Measurements from ENCODE around the gene RAC3.

Gene RAC3

DNA sequence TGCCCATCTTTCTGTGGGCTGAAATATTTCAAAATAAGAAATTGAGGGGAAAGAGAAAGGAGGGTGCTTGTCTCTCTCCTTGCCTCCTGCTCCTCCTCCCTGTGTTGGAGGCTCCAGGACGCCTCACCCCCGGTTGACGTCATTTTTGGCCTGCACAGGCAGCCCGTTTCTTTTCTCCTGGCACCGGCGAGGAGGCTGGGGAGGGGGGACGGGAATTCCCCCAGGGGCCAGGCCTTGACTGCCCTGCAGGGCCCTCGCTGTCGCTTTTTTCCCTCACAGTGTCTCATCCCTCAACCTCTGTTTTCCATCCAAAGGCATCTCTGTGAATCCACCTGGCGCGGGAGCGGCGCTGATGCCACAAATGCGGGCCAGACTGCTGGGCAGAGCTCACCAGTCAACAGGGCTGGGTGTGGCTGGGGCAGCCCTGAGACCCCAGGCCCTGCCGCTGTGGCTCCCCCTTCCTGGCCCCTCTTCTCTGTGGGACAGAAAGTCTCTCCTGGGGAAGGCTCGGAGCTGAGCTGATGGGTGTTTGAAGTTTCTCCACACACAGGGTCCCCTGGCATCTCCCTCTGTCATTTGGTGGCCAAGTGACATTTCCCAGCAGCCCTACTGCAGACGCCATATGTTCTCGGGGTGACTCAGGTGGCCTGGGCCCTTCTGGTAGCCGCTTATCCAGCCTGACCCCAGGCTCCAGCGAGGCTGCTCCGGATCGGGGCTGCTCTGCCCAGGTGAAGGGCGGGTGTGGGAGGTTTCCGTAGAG, 24.8 kb upstream of the RAC3 start:
- TF ChIP-seq, protein P1, sequence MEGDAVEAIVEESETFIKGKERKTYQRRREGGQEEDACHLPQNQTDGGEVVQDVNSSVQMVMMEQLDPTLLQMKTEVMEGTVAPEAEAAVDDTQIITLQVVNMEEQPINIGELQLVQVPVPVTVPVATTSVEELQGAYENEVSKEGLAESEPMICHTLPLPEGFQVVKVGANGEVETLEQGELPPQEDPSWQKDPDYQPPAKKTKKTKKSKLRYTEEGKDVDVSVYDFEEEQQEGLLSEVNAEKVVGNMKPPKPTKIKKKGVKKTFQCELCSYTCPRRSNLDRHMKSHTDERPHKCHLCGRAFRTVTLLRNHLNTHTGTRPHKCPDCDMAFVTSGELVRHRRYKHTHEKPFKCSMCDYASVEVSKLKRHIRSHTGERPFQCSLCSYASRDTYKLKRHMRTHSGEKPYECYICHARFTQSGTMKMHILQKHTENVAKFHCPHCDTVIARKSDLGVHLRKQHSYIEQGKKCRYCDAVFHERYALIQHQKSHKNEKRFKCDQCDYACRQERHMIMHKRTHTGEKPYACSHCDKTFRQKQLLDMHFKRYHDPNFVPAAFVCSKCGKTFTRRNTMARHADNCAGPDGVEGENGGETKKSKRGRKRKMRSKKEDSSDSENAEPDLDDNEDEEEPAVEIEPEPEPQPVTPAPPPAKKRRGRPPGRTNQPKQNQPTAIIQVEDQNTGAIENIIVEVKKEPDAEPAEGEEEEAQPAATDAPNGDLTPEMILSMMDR (IDR thresholded peaks at IDR 0.05; ENCODE audit: extremely low read depth, missing control alignments) = no peak
- DNase-seq (ENCODE audit: low spot score) = no peak

DNA sequence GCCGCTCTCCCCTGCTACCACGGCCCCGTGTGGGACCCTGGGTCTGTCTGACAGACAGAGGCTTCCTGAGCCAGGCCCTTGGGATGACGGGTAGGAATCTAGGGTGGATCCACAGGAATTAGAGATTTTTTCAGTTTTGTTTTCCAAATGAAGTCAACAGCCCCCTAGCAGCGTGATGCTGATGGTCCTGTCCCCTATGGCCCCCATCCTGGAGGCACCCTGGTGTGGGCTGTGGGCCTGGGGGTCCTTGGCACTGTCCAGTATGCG, 24.3 kb upstream of the RAC3 start:
- no peak for DNase-seq (ENCODE audit: low spot score)
- TF ChIP-seq, protein P1 (IDR thresholded peaks at IDR 0.05; ENCODE audit: extremely low read depth, missing control alignments) = no peak

DNA sequence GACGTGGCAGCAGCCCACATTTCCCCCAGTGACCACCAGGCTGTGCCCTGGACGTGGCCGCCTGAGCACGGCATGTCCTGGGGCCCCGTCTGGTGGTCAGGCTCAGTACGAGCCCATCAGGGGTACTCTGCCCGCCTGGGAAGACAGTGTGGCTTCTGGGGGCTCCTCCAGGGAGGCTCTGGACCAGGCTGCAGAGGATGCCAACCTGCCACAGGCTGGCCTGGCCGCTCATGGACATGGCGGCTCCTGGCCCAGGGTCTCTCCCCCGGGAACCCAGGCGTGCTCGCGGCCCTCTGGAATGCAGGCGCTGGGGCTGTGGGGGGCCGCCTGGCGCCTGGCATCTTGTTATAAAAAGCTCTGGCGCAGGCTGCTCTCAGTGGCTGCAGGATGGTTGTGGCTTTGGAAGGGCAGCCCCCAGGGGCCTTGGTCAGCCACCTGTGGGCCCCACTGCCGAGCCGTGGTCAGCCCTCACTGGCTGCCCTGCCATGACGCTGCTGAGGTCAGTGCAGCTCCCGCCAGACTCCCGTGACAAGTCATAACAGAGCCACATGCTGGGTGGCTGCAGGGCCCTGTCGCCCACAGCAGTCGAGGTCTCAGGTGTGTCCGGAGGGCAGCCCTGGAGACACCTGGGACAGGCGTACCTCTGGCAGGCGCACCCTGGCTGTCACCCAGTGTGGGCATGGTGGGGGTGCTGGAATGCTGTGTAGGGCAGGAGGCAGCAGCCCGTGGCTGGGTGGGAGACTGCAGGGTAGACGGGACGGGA, 23.8 kb upstream of the RAC3 start:
- no peak for DNase-seq (ENCODE audit: low spot score)
- TF ChIP-seq, protein P1 (IDR thresholded peaks at IDR 0.05; ENCODE audit: extremely low read depth, missing control alignments) = no peak

DNA sequence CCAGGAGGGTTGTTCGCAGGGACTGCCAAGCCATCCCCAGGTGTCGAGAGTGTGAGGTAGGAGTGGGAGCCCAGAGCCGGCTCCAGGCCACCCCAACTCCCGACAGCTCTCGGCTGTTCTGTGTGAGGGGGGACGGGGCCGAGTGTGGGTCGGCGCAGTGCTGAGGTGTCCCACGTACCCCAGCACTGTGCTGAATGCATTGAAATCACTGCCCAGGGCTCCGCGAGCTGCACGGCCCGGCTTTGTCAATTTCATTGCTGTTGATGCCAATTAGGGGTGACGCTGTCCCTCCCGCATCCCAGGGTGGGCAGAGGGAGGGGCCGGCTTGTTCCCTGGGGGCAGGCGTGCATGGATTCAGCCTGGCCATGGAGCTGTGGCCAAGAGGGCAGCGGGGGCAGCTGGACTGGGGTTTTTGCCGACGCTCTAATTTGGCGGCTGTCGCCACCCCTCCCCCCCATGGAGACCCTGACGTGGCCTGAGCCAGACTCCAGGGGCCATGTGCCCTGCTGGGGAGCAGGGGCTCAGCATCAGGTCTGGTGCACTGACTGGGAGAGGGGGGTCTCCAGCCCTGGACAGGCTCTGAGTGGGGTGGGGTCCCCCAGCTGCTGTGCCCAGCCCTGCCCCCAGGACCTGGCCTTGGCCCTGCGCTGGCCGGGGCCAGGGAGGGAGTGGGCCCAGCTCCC, 23.1 kb upstream of the RAC3 start:
- TF ChIP-seq, protein P1 (IDR thresholded peaks at IDR 0.05; ENCODE audit: extremely low read depth, missing control alignments) = no peak
- no peak for DNase-seq (ENCODE audit: low spot score)

DNA sequence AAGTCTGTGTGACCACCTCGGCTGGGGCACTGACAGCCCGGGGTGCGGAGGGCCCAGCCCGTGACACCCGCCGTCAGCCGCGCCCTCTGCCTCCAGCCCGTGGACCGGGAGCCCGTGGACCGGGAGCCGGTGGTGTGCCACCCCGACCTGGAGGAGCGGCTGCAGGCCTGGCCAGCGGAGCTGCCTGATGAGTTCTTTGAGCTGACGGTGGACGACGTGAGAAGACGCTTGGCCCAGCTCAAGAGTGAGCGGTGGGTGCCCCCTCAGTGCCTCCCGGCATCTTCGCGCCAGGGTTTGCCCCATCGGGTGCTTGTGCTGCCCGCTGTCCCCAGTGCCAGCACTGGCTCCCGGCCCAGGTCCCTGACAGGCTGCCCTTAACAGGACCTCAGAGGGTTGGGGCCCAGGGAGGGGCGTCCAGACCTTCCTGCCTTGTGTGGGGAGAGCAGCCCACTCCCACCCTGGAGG, 22.5 kb upstream of the RAC3 start:
- TF ChIP-seq, protein P1 (IDR thresholded peaks at IDR 0.05; ENCODE audit: extremely low read depth, missing control alignments) = no peak
- no peak for DNase-seq (ENCODE audit: low spot score)

DNA sequence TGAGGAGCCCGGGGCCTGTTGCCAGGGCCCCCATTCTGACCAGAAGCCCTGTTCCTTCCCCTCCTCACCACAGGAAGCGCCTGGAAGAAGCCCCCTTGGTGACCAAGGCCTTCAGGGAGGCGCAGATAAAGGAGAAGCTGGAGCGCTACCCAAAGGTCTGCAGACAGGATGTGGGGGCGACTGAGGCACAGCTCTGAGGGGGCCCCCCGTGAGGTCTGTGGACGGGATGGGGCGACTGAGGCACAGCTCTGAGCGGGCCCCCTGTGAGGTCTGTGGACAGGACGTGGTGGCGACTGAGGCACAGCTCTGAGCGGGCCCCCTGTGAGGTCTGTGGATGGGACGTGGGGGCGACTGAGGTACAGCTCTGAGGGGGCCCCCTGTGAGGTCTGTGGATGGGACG, 22.1 kb upstream of the RAC3 start:
- DNase-seq (ENCODE audit: low spot score) = no peak
- TF ChIP-seq, protein P1 (IDR thresholded peaks at IDR 0.05; ENCODE audit: extremely low read depth, missing control alignments) = no peak

Data from GM20000 (cell line).